Putamen (tissue), 1 donor: ENCODE data around the gene FAM177A1.
"Not testable (repeated sequence)": the region's sequence is repeated elsewhere in the genome, so short reads cannot be mapped to it uniquely, and the experiment has no call there.

ENCODE experiments used
- DNase-seq: peaks from one replicate; pipeline ENCODE4 v3.0.0-alpha.2; 2016; ENCODE audit warnings: low spot score

FAM177A1 gene, protein sequence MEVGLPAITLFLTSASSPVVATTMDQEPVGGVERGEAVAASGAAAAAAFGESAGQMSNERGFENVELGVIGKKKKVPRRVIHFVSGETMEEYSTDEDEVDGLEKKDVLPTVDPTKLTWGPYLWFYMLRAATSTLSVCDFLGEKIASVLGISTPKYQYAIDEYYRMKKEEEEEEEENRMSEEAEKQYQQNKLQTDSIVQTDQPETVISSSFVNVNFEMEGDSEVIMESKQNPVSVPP

DNA sequence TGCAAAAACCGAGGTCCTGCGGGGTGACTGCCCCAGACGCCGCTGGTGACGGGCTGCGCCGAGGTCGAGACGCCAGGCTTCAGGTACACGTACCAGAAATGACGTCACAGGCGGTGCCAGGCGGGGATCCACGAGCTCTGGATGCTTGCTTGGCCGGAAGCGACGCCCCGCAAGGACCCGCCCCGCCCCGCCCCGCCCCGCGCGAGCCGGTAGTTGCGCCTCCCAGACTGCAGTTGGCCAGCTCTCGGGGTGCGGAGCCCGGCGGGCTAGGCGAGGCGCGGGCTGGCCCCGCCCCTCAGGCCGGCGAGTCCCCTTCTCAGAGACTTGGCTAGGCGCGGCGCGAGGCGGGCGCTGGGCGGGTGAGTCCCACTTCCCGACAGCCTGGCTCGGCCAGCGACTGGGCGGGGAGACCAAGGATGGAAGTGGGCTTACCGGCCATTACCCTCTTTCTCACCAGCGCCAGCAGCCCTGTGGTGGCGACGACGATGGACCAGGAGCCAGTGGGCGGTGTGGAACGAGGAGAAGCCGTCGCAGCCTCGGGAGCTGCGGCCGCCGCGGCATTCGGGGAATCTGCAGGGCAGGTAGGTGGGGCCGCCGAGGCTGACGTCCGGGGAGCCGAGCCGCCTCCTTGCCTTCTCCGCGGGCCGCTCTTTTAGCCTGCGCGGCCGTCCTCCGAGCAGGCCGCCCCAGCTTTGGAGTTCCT, at the start of gene FAM177A1:
Gene FAM177A1, plus strand, starts transcription at position 225 of the 703 bp plus-strand sequence. Its CDS starts 192 bp downstream, at position 417.
- peak; percentile 97 for DNase-seq

DNA sequence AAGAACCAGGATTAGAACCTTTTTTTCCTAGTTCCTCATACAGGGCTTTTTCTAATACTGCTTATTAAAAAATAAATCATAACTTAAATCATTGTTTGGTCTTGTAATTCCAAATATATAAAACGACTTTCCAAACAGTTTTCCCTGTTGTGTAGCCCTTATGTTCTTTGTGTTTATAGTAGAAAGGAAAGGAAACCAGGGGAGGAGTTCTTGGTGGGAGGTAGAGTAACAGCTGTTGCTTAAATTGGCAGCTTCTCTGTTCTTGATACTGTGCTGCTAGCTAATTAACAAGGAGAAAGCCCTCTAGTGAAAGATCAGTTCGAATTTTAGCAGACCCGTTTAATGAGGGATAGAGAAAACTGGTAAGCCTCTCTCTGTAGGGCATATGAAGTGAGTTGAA, 48.3 kb upstream of the FAM177A1 start:
- no peak for DNase-seq

DNA sequence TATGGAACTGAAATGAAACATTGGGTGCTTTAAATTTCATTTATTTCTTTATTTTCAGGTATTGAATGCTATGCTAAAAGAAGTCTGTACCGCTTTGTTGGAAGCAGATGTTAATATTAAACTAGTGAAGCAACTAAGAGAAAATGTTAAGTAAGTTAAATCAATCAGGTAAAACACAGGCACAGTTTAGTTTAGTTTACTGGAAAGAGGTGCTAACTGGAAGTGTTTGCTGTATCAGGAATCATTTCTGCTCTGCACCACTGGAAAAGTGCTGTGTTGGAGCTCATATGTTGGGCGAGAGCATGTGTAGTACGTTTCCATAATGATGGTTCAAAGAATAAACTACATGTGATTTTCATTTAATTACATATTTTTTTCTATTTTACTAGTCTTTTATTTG, 46.6 kb upstream of the FAM177A1 start:
- DNase-seq, result no peak

DNA sequence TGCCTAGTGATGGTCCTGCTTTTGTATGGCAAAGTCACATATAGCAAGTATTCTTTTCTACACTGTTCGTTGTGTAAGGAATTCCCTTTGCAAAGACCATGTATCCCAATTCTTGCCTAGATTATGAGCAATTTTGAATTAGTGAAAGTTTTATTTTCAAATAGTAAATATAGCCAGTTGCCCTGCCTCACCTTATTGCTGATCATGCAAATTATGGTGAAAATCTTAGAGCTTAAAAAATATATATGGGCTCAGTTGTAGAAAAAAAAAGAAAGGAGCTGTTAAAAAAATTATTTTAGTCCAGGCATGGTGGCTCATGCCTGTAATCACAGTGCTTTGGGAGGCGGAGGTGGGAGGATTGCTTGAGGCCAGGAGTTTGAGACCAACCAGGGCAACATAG, 44.5 kb upstream of the FAM177A1 start:
- DNase-seq, result no peak

DNA sequence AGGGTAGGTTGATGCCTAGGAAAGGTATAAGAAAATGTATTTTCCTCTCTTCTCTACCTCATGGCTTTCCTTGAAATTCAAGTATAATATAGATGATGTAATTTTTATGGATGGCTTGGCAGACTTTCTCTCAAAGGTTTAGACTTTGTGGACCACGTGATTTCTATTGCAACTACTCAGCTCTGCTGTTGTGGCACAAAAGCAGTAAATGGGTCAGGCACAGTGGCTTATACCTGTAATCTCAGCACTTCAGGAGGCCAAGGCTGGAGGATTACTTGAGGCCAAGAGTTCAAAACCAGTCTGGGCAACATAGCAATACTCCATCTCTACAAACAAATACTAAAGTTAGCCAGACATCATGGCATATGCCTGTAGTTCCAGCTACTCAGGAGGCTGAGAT, 41.2 kb upstream of the FAM177A1 start:
- no peak for DNase-seq

DNA sequence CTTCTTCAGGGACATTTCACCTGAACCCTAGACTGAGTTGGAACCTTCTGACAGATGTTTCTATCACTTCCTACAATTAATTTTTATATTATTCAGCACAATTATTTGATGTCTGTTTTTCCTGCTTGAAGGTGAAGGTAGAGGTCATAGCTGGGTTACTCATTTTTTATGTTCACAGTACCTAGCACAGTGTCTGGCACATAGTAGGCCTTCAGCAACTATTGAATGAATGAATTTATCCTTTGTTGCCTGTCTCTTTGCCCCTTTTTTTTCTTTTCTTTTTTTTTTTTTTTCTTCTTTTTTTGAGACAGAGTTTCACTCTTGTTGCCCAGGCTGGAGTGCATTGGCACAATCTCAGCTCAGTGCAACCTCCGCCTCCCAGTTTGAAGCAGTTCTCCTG, 29.5 kb upstream of the FAM177A1 start:
- no peak for DNase-seq

DNA sequence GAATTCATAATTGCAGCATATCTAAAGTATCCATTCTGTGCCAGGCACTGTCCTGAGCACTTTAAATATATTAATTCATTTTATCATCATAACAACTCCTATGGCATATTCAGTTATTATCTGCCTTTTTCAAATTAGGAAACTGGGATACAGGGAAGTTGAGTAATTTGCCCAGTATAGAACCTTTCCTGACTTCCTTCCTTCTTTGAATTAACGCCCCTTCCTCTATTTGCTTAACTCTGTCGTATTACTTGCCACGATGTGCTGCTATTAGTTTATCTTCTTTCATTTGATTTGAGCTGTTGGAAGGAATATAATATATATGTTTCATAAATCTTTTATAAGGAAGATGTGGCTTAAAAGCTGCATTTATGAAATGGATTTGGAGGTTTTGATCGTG, 25.4 kb upstream of the FAM177A1 start:
- DNase-seq, result no peak

DNA sequence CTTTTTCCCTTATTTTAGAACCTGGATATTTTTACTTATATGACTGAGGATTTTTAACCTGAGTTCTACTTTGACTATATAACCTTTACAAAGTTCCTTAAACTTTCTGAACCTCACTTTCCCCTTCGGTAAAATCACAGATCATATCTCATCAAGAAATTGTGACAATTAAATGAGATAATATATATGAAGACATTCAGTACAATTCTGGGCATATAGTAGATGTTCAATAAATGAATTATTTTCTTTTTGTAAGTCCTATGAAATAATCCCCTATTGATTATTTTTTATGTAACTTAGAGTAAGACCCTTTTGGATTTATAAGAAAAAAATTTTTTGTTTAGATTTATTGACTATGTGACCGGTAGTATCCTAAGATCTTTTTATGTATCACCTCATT, 17.6 kb upstream of the FAM177A1 start:
- no peak for DNase-seq

DNA sequence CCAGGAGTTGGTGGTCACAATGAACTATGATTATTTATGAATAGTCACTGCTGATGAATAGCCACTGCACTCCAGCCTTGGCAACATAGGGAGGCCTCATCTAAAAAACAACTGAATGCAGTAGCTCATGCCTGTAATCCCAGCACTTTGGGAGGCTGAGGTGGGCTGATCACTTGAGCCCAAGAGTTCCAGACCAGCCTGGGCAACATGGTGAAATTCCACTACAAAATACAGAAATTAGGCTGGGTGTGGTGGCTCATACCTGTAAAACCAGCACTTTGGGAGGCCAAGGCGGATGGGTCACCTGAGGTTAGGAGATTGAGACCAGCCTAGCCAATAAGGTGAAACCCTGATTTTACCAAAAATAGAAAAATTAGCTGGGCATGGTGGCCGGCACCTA, 13.5 kb upstream of the FAM177A1 start:
- DNase-seq, result no peak

DNA sequence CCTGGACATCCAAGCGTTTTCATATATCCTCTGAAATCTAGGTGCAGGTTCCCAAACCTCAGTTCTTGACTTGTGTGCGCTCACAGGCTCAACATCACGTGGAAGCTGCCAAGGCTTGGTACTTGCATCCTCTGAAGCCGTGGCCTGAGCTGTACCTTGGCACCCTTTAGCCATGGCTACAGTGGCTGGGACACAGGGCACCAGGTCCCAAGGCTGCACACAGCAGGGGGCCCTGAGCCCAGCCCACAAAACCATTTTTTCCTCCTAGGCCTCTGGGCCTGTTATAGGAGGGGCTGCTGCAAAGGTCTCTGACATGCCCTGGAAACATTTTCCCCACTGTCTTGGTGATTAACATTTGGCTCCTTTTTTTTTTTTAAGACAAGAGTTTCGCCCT, 11.6 kb upstream of the FAM177A1 start:
- DNase-seq, result no peak

DNA sequence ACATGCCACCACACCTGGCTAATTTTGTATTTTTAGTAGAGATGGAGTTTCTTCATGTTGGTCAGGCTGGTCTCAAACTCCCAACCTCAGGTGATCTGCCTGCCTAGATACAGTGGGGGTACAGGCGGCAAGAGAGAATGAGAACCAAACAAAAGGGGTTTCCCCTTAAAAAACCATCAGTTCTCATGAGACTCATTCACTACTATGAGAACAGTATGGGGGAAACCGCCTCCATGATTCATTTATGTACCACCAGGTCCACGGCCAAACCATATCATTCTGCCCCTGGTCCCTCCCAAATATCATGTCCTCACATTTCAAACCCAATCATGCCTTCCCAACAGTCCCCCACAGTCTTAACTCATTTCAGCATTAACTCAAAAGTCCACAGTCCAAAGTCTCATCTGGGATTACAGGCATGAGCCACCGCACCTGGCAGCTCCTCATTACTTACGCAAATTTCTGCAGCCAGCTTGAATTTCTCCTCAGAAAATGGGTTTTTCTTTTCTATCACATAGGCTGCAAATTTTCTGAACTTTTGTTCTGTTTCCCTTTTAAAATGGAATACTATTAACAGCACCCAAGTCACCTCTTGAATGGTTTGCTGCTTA, 11.0 kb upstream of the FAM177A1 start:
- DNase-seq, result not testable (repeated sequence)

DNA sequence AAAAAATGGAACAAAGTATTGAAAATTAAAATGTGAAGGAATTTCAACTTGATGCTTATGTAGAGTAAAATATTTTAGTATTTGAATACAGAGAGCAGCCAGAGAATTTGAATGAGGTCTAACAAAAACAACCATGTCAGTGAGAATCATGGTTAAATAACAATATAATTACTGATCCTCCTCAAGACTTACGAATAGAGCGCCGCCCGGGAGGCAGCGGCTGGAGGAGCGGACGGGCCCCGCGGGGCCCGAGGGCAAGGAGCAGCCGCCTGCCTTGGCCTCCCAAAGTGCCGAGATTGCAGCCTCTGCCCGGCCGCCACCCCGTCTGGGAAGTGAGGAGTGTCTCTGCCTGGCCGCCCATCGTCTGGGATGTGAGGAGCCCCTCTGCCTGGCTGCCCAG, 7.8 kb upstream of the FAM177A1 start:
- not testable (repeated sequence) for DNase-seq

DNA sequence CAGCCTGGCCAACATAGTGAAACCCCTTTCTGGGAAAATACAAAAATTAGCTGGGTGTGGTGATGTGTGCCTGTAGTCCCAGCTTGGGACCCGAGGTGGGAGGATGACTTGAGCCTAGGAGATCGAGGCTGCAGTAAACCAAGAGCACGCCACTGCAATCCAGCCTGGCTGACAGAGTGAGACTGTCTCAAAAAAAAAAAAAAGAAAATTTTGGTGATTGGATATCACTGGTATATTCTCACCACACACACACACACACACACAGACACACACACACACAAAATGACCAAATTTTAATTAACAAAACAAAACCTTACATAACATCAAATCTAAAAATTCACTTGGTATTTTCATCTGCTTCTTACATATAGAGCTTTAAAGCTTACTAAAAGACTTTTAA, 3.4 kb upstream of the FAM177A1 start:
- no peak for DNase-seq

DNA sequence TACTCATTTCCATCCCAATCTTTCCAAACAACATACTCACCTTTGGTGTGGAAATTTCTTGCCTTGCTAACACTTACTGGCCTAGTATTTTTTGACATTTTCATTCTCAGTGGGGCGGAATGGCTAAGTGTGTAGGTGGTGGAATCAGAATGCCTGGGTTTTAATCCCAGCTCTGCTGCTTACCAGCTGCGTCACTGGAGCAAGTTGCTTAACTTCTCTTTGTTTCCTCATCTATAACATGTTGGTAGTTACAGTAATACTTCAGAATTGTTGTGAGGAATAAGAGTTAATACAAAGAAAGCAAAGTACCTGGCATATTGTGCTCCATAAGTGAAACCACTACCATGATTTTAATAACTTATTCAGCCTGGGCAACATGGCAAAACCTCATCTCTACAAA, 3.0 kb upstream of the FAM177A1 start:
- DNase-seq, result no peak

DNA sequence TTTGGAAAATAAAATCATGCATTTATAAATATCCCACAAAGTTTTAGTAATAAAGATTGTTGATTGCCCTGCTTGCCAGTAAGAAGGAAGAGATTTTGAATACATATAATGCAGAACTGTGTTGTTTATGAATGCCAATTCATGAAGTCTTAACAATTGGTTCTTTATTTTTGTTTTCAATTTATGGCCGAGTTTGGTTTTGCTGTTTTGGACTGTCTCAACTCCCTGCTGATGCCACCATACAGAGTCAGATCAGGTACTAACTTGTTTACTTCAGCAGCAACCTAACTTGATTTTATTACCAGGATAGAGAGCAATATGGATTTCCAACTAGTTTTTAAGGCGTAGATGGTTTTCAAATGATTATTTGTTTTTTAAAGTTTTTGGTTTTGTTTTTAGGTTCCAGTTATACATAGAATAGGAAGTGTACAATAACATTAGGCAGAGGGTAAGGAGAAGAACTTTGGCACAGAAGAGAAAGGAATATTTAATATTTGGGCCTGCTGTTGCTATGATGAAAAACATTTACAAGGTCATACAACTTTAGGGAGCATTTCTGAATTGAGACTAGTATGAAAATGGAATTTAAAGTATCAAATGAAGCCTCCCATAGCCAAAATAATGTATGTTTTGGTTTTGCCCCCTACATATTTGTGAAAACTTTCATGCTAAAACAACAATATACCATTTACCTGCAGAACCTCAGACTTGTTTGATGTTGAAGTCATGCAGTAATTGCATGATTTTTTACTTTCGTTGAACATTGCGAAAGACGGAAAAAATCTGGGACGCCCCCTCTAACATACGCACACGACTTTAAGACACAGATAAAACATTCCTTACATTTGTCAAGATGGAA, 904 bp upstream of the FAM177A1 start:
- peak; percentile 57 for DNase-seq

DNA sequence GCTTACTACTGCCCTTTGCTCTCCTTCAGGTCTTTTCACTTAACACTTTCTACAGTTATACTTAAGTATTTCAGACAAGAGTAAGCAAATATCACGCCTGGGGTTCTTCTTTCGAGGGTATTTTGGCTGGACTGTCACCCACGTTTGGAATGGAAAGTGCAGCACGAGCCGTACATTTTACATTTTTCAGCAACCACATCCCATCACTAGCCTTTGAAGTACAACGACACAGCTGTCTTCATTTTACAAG, 349 bp upstream of the FAM177A1 start:
- no peak for DNase-seq

DNA sequence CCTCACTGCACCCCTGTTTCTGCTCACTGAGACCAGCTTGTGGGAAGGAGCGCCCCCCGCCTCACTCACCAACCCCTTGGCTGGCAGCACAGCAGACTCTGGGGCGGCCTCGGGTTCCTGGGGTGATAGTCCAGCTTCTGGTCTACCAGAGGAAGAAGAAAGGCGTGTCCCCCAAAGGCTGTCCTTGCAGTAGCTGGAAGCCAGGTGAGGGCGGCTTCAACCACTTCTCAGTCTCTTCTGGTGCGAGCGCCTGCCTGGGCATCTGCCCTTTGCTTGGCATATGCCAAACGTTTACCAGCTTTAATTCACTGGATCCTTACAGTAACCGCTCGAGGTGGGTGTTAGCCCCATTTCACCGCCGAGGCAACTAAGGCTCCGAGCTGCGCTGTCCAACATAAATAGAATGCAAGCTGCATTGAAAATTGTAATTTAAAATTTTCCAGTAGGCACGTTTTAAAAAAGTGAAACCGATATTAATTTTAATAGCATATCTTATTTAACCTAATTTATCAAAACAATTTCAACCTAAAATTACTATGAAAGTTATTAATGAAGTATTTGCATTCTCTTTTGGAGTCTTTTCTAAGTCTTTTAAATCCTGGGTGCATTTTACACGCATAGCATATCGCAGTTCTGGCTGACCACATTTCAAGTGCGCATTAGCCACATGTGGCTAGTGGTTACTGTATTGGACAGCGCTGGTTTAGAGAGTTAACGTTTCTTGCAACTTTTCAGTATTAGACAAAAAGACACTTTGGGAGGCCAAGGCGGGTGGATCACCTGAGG, 872 bp downstream of the FAM177A1 start:
- no peak for DNase-seq

DNA sequence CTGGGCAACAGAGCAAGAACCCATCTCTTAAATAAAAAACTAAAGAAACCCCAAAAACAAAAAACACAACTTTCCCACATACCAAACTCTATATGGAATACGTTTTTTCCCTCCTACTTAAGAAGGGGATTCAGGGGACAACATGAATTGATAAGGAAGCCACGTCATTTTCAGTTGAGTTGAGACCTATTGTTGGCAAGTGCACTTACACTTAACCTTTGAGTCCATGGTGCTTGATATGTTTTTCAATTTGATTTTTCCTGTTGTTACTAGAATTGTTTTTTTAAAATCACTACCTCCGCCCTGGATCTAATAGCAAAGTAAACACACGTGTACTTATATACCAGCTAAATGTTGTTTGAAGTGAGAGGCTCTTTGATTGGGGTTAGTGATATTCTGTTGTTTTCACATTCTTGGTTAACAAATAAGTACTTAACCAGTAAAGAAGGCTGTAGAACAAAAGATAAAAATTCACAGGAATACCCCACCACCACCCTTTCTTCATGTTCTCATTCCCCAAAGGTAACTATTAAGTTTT, 2.0 kb downstream of the FAM177A1 start:
- DNase-seq, result no peak

DNA sequence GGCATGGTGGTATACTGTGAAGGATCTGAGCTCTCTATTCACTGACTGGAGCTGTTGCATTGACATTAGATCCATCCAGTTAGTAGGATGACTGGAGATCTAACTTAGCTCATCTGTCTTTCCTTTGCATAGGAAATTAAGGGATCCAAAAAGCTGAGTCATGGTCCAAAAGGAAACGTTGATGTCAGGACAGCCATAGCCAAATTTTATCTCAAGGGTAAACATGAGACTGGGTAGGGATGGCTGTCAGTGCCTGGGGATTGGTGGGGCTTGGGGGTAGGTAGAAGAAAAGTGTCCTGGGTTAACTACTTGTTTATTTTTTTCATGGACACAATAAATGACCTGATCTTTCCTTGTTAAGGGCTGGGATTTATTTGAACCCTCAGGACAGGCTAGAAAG, 4.6 kb downstream of the FAM177A1 start:
- no peak for DNase-seq

DNA sequence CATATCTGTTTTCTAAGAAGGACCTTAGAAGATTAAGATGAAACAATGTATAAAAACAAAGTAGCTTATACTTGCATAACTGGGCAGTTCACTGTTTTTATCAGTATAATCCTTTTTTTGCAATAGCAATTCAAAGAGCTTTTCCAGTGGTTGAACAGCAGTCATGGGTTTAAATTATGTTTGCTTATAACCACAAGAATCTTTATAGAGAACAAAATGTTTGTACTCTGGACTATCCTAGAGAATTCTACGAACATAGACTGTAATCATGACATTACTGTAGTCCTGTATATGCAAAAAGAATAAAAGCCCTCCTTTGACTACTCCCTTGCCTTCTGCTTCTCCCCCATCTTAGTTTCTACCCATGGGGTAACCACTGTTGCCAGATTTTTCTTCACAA, 5.7 kb downstream of the FAM177A1 start:
- DNase-seq, result no peak

DNA sequence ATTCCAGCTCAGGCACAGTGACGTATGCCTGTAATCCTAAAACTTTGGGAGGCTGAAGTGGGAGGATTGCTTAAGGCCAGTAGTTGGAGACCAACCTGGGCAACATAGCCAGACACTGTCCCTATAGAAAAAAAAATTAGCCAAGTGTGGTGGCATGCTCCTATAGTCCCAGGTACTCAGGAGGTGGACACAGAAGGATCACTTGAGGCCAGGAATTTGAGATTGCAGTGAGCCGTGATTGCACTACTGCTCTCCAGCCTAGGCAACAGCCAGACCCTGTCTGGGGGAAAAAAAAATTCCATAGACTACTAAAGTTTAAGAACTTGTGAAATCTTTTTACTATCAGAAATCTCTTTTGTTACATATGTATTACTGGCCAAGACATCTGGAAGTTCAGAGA, 6.6 kb downstream of the FAM177A1 start:
- no peak for DNase-seq
